Mammary epithelial cell (primary cell): Measurements from ENCODE around the gene ATP6V0A4.

ENCODE experiments used
- EZH2 ChIP-seq: IDR thresholded peaks from 2 replicates; pipeline ENCODE4 v1.6.1; 2012; ENCODE audit warnings: low read length, inconsistent platforms, borderline replicate concordance
- TF ChIP-seq, protein P1 (sequence below), 2 donors: IDR thresholded peaks in 1 of 2; conservative IDR thresholded peaks in 1 of 2; 2 replicates each; pipeline ENCODE4 v1.5.1; 2011 to 2012; ENCODE audit warnings: inconsistent platforms in 2 of 2, low read length in 2 of 2, mild to moderate bottlenecking in 2 of 2, control low read depth in 1 of 2, low read depth in 1 of 2; ENCODE audit not compliant: insufficient read depth in 1 of 2; ENCODE audit errors: extremely low read depth in 1 of 2

- TF ChIP-seq, protein P1, sequence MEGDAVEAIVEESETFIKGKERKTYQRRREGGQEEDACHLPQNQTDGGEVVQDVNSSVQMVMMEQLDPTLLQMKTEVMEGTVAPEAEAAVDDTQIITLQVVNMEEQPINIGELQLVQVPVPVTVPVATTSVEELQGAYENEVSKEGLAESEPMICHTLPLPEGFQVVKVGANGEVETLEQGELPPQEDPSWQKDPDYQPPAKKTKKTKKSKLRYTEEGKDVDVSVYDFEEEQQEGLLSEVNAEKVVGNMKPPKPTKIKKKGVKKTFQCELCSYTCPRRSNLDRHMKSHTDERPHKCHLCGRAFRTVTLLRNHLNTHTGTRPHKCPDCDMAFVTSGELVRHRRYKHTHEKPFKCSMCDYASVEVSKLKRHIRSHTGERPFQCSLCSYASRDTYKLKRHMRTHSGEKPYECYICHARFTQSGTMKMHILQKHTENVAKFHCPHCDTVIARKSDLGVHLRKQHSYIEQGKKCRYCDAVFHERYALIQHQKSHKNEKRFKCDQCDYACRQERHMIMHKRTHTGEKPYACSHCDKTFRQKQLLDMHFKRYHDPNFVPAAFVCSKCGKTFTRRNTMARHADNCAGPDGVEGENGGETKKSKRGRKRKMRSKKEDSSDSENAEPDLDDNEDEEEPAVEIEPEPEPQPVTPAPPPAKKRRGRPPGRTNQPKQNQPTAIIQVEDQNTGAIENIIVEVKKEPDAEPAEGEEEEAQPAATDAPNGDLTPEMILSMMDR (conservative IDR thresholded peaks at IDR 0.05 in 1 of 2, IDR thresholded peaks at IDR 0.05 in 1 of 2; ENCODE audit: extremely low read depth in 1 of 2, insufficient read depth in 1 of 2, low read depth in 1 of 2, low read length in 2 of 2), result no peak
- TF ChIP-seq EZH2, result no peak
These were observed 13.3 kb downstream of the ATP6V0A4 start for GRCh38 chr7:138784692-138785091.
